ENCODE results near the gene KCNG3.

Gene KCNG3

GRCh38 chr2:42414158-42414557 lies 79.6 kb downstream of the KCNG3 start:
- H3K36me3 ChIP-seq (ENCODE audit: control insufficient read depth, low read length) = no peaks in the 10 kb centered on the region
- H3K27ac ChIP-seq (ENCODE audit: low read depth, low read length) = no peak overlapping the region
- H3K4me1 ChIP-seq (ENCODE audit: control insufficient read depth, low read length) = no peaks in the 10 kb centered on the region
- H3K4me2 ChIP-seq (ENCODE audit: low read length) = no peak overlapping the region
- H3K4me3 ChIP-seq (ENCODE audit: low read length) = no peak overlapping the region
- no peaks in the 10 kb centered on the region for H3K9me2 ChIP-seq (replicated peaks; ENCODE audit: control insufficient read depth, low read length)
- no peaks in the 10 kb centered on the region for H3F3A ChIP-seq (ENCODE audit: control insufficient read depth, insufficient read depth)
- TF ChIP-seq CTCF (IDR thresholded peaks at IDR 0.05; ENCODE audit: low read depth, low read length, poor library complexity, severe bottlenecking) (no peak), EZH2phosphoT487 (IDR thresholded peaks at IDR 0.05; ENCODE audit: borderline replicate concordance, low read length) (no peak)
- no peaks in the 10 kb centered on the region for H4K20me1 ChIP-seq (ENCODE audit: control insufficient read depth, insufficient read depth, low read depth, low read length)
- H3K27me3 ChIP-seq (ENCODE audit: control insufficient read depth, low read length) = no peaks in the 10 kb centered on the region
- no peaks in the 10 kb centered on the region for H3K79me2 ChIP-seq (ENCODE audit: control insufficient read depth, low read length)
- H3K9me3 ChIP-seq (ENCODE audit: control insufficient read depth, insufficient read depth, low read length) = peaks cover 8% of the 10 kb centered on the region; the same call in 1 of the 2 replicates

- H3K36me3 ChIP-seq (ENCODE audit: control insufficient read depth, low read length) = no peaks in the 10 kb centered on the region
- H3K9me2 ChIP-seq (replicated peaks; ENCODE audit: control insufficient read depth, low read length) = no peaks in the 10 kb centered on the region
- no peak overlapping the region for H3K27ac ChIP-seq (ENCODE audit: low read depth, low read length)
- H3F3A ChIP-seq (ENCODE audit: control insufficient read depth, insufficient read depth) = no peaks in the 10 kb centered on the region
- no peaks in the 10 kb centered on the region for H3K27me3 ChIP-seq (ENCODE audit: control insufficient read depth, low read length)
- H3K4me2 ChIP-seq (ENCODE audit: low read length) = no peak overlapping the region
- H3K4me1 ChIP-seq (ENCODE audit: control insufficient read depth, low read length) = no peaks in the 10 kb centered on the region
- no peaks in the 10 kb centered on the region for H3K79me2 ChIP-seq (ENCODE audit: control insufficient read depth, low read length)
- TF ChIP-seq EZH2phosphoT487 (IDR thresholded peaks at IDR 0.05; ENCODE audit: borderline replicate concordance, low read length) (no peak), CTCF (IDR thresholded peaks at IDR 0.05; ENCODE audit: low read depth, low read length, poor library complexity, severe bottlenecking) (no peak)
- H4K20me1 ChIP-seq (ENCODE audit: control insufficient read depth, insufficient read depth, low read depth, low read length) = no peaks in the 10 kb centered on the region
- H3K4me3 ChIP-seq (ENCODE audit: low read length) = no peak overlapping the region
- H3K9me3 ChIP-seq (ENCODE audit: control insufficient read depth, insufficient read depth, low read length) = peaks cover 8% of the 10 kb centered on the region; the same call in 1 of the 2 replicates
Observed at GRCh38 chr2:42410742-42411514, 82.9 kb downstream of the KCNG3 start.

GRCh38 chr2:42408009-42408408 lies 85.8 kb downstream of the KCNG3 start:
- Histone ChIP-seq H3K9me3 (ENCODE audit: control insufficient read depth, insufficient read depth, low read length) (no peaks in the 10 kb centered on the region), H3K27me3 (ENCODE audit: control insufficient read depth, low read length) (no peaks in the 10 kb centered on the region), H3K27ac (ENCODE audit: low read depth, low read length) (no peak overlapping the region), H3K36me3 (ENCODE audit: control insufficient read depth, low read length) (no peaks in the 10 kb centered on the region), H3K4me1 (ENCODE audit: control insufficient read depth, low read length) (no peaks in the 10 kb centered on the region), H3K4me2 (ENCODE audit: low read length) (no peak overlapping the region), H4K20me1 (ENCODE audit: control insufficient read depth, insufficient read depth, low read depth, low read length) (no peaks in the 10 kb centered on the region), H3K4me3 (ENCODE audit: low read length) (no peak overlapping the region), H3K79me2 (ENCODE audit: control insufficient read depth, low read length) (no peaks in the 10 kb centered on the region), H3F3A (ENCODE audit: control insufficient read depth, insufficient read depth) (no peaks in the 10 kb centered on the region), H3K9me2 (replicated peaks; ENCODE audit: control insufficient read depth, low read length) (no peaks in the 10 kb centered on the region)
- no peak for TF ChIP-seq EZH2phosphoT487 (IDR thresholded peaks at IDR 0.05; ENCODE audit: borderline replicate concordance, low read length)
- TF ChIP-seq CTCF (IDR thresholded peaks at IDR 0.05; ENCODE audit: low read depth, low read length, poor library complexity, severe bottlenecking) = no peak
